ENCODE measurements around the gene ARHGAP25.
A peak's percentile ranks its signal among the peaks of the same experiment; 100 is the strongest.

ARHGAP25 gene

GRCh38 chr2:68715353-68716041, 19.1 kb upstream of the ARHGAP25 start:
- H3K27ac Mint-ChIP-seq, result no peak overlapping the region
- no peaks in the 10 kb centered on the region for H3K9me3 Mint-ChIP-seq
- no peaks in the 10 kb centered on the region for H3K36me3 Mint-ChIP-seq (ENCODE audit: low read depth)
- peak; percentile 44 to 62 (median 54) for TF ChIP-seq CTCF (IDR thresholded peaks at IDR 0.05; ENCODE audit: unreplicated experiment in 3 of 3)
- peaks cover 10% of the 10 kb centered on the region for H3K27me3 Mint-ChIP-seq (ENCODE audit: low read depth)
- H3K4me1 Mint-ChIP-seq, result no peaks in the 10 kb centered on the region
- H3K4me3 Mint-ChIP-seq, result no peak overlapping the region

GRCh38 chr2:68716604-68717304, 17.9 kb upstream of the ARHGAP25 start:
- H3K9me3 Mint-ChIP-seq, result no peaks in the 10 kb centered on the region
- no peaks in the 10 kb centered on the region for H3K36me3 Mint-ChIP-seq (ENCODE audit: low read depth)
- no peak overlapping the region for H3K4me3 Mint-ChIP-seq
- peaks cover 6% of the 10 kb centered on the region for H3K27me3 Mint-ChIP-seq (ENCODE audit: low read depth)
- H3K4me1 Mint-ChIP-seq, result no peaks in the 10 kb centered on the region
- TF ChIP-seq CTCF (IDR thresholded peaks at IDR 0.05; ENCODE audit: unreplicated experiment in 3 of 3), result no peak
- no peak overlapping the region for H3K27ac Mint-ChIP-seq

GRCh38 chr2:68717305-68717661, 17.3 kb upstream of the ARHGAP25 start:
- no peaks in the 10 kb centered on the region for H3K4me1 Mint-ChIP-seq
- peaks cover 11% of the 10 kb centered on the region for H3K27me3 Mint-ChIP-seq (ENCODE audit: low read depth)
- H3K4me3 Mint-ChIP-seq, result no peak overlapping the region
- H3K9me3 Mint-ChIP-seq, result no peaks in the 10 kb centered on the region
- no peak for TF ChIP-seq CTCF (IDR thresholded peaks at IDR 0.05; ENCODE audit: unreplicated experiment in 3 of 3)
- no peak overlapping the region for H3K27ac Mint-ChIP-seq
- H3K36me3 Mint-ChIP-seq (ENCODE audit: low read depth), result no peaks in the 10 kb centered on the region

- no peaks in the 10 kb centered on the region for H3K9me3 Mint-ChIP-seq
- H3K4me3 Mint-ChIP-seq, result no peak overlapping the region
- H3K4me1 Mint-ChIP-seq, result no peaks in the 10 kb centered on the region
- H3K27me3 Mint-ChIP-seq (ENCODE audit: low read depth), result peaks cover 15% of the 10 kb centered on the region
- no peak overlapping the region for H3K27ac Mint-ChIP-seq
- no peaks in the 10 kb centered on the region for H3K36me3 Mint-ChIP-seq (ENCODE audit: low read depth)
- no peak for TF ChIP-seq CTCF (IDR thresholded peaks at IDR 0.05; ENCODE audit: unreplicated experiment in 3 of 3)
These were observed 14.7 kb upstream of the ARHGAP25 start for GRCh38 chr2:68719912-68720311.

GRCh38 chr2:68720665-68721064, 13.9 kb upstream of the ARHGAP25 start:
- Mint-ChIP-seq H3K27me3 (ENCODE audit: low read depth) (peaks cover 10% of the 10 kb centered on the region), H3K4me3 (no peak overlapping the region), H3K9me3 (no peaks in the 10 kb centered on the region), H3K36me3 (ENCODE audit: low read depth) (no peaks in the 10 kb centered on the region), H3K27ac (no peak overlapping the region), H3K4me1 (no peaks in the 10 kb centered on the region)
- no peak for TF ChIP-seq CTCF (IDR thresholded peaks at IDR 0.05; ENCODE audit: unreplicated experiment in 3 of 3)
